ENCODE results near the gene LRRC38. TPM values are rescaled to one million over a fixed set of nuclear protein-coding genes. Genes with fewer than 3 reads are reported as not detected.
A peak's percentile ranks its signal among the peaks of the same experiment; 100 is the strongest.

Gene LRRC38
- total and polyA plus RNA-seq, 2 donors from 2014 or later, result not detected

- DNase-seq, result peak in 4 of 5 donors; percentile 66 to 85 (median 81)
- Histone ChIP-seq H3K36me3 (ENCODE audit: control insufficient read depth in 2 of 3, insufficient read depth in 3 of 3, low read length in 3 of 3) (no peaks in the 10 kb centered on the region), H3K9me3 (ENCODE audit: control insufficient read depth in 2 of 3, insufficient read depth in 1 of 3, low read length in 3 of 3) (no peaks in the 10 kb centered on the region), H3K4me1 (ENCODE audit: control insufficient read depth in 2 of 3, insufficient read depth in 2 of 3, low read depth in 1 of 3, low read length in 3 of 3) (no peaks in the 10 kb centered on the region), H3K4me3 (ENCODE audit: low read length in 3 of 3) (no peak overlapping the region), H3K27me3 (ENCODE audit: control insufficient read depth, insufficient read depth, low read length) (no peaks in the 10 kb centered on the region), H3K9ac (ENCODE audit: low read length in 3 of 3) (no peak overlapping the region), H3K27ac (ENCODE audit: low read depth in 2 of 2, low read length in 2 of 2) (no peak overlapping the region)
- intact Hi-C loops (cut with DNase I), result no loop called here
- FAIRE-seq, result no peak
- TF ChIP-seq CTCF (IDR thresholded peaks at IDR 0.05; ENCODE audit: borderline replicate concordance, extremely low read depth, insufficient read depth), result peak; percentile 54
Observed at GRCh38 chr1:13543451-13544220, 29.8 kb upstream of the LRRC38 start.

GRCh38 chr1:13541435-13542215, 27.8 kb upstream of the LRRC38 start:
- no peak overlapping the region for H3K27ac ChIP-seq (ENCODE audit: low read depth in 2 of 2, low read length in 2 of 2)
- H3K9me3 ChIP-seq (ENCODE audit: control insufficient read depth in 2 of 3, insufficient read depth in 1 of 3, low read length in 3 of 3), result no peaks in the 10 kb centered on the region
- H3K4me3 ChIP-seq (ENCODE audit: low read length in 3 of 3), result no peak overlapping the region
- H3K27me3 ChIP-seq (ENCODE audit: control insufficient read depth, insufficient read depth, low read length), result no peaks in the 10 kb centered on the region
- H3K9ac ChIP-seq (ENCODE audit: low read length in 3 of 3), result no peak overlapping the region
- no peaks in the 10 kb centered on the region for H3K4me1 ChIP-seq (ENCODE audit: control insufficient read depth in 2 of 3, insufficient read depth in 2 of 3, low read depth in 1 of 3, low read length in 3 of 3)
- intact Hi-C loops (cut with DNase I), result no loop called here
- no peak for FAIRE-seq
- DNase-seq, result no peak
- TF ChIP-seq CTCF (IDR thresholded peaks at IDR 0.05; ENCODE audit: borderline replicate concordance, extremely low read depth, insufficient read depth), result no peak
- H3K36me3 ChIP-seq (ENCODE audit: control insufficient read depth in 2 of 3, insufficient read depth in 3 of 3, low read length in 3 of 3), result no peaks in the 10 kb centered on the region

GRCh38 chr1:13540866-13541265, 27.1 kb upstream of the LRRC38 start:
- FAIRE-seq (no peak), DNase-seq (peak in 4 of 5 donors; percentile 59 to 74 (median 66))
- H3K4me1 ChIP-seq (ENCODE audit: control insufficient read depth in 2 of 3, insufficient read depth in 2 of 3, low read depth in 1 of 3, low read length in 3 of 3), result no peaks in the 10 kb centered on the region
- no peaks in the 10 kb centered on the region for H3K27me3 ChIP-seq (ENCODE audit: control insufficient read depth, insufficient read depth, low read length)
- no peaks in the 10 kb centered on the region for H3K36me3 ChIP-seq (ENCODE audit: control insufficient read depth in 2 of 3, insufficient read depth in 3 of 3, low read length in 3 of 3)
- H3K4me3 ChIP-seq (ENCODE audit: low read length in 3 of 3), result no peak overlapping the region
- no peak for TF ChIP-seq CTCF (IDR thresholded peaks at IDR 0.05; ENCODE audit: borderline replicate concordance, extremely low read depth, insufficient read depth)
- intact Hi-C loops (cut with DNase I), result no loop called here
- H3K27ac ChIP-seq (ENCODE audit: low read depth in 2 of 2, low read length in 2 of 2), result no peak overlapping the region
- no peaks in the 10 kb centered on the region for H3K9me3 ChIP-seq (ENCODE audit: control insufficient read depth in 2 of 3, insufficient read depth in 1 of 3, low read length in 3 of 3)
- no peak overlapping the region for H3K9ac ChIP-seq (ENCODE audit: low read length in 3 of 3)

All from kidney (tissue), 14 donors.